ENCODE measurements around the gene CALD1. TPM values are rescaled to one million over a fixed set of nuclear protein-coding genes. Genes with fewer than 3 reads are reported as not detected.
A peak's percentile ranks its signal among the peaks of the same experiment; 100 is the strongest.

The CALD1 gene
- total RNA-seq, 3 donors from 2014 or later = 252 to 335 (median 266) TPM

- no peaks in the 10 kb centered on the region for H3K4me1 ChIP-seq
- TF ChIP-seq POLR2AphosphoS5 (IDR thresholded peaks at IDR 0.05) (no peak), CTCF (IDR thresholded peaks at IDR 0.05) (no peak), POLR2A (IDR thresholded peaks at IDR 0.05) (no peak)
- no peak for DNase-seq (ENCODE audit: low spot score in 2 of 2)
- no peaks in the 10 kb centered on the region for H3K9me3 ChIP-seq
- no peak overlapping the region for H3K27ac ChIP-seq
- intact Hi-C loops (cut with DNase I; ENCODE audit: low total_unique reads) = loop anchor here (5.0 kb wide), 1 partner anchor 60 kb away; no protein-coding TSS in a partner anchor
- no peaks in the 10 kb centered on the region for H3K36me3 ChIP-seq
- H3K4me3 ChIP-seq = no peak overlapping the region
- H3K27me3 ChIP-seq = no peaks in the 10 kb centered on the region
Measured at GRCh38 chr7:134947329-134947728, 167.9 kb downstream of the CALD1 start.

- Histone ChIP-seq H3K27ac (no peak overlapping the region), H3K4me3 (no peak overlapping the region), H3K27me3 (no peaks in the 10 kb centered on the region), H3K36me3 (no peaks in the 10 kb centered on the region), H3K9me3 (no peaks in the 10 kb centered on the region), H3K4me1 (no peaks in the 10 kb centered on the region)
- no peak for TF ChIP-seq POLR2AphosphoS5 (IDR thresholded peaks at IDR 0.05)
- TF ChIP-seq CTCF (IDR thresholded peaks at IDR 0.05) = no peak
- TF ChIP-seq POLR2A (IDR thresholded peaks at IDR 0.05) = no peak
- intact Hi-C loops (cut with DNase I; ENCODE audit: low total_unique reads) = loop anchor here (5.0 kb wide), 1 partner anchor 61 kb away; no protein-coding TSS in a partner anchor
- DNase-seq (ENCODE audit: low spot score in 2 of 2) = no peak
Measured at GRCh38 chr7:134947831-134948230, 168.4 kb downstream of the CALD1 start.

GRCh38 chr7:134948246-134948645, 168.8 kb downstream of the CALD1 start:
- intact Hi-C loops (cut with DNase I; ENCODE audit: low total_unique reads) = loop anchor here (5.0 kb wide), 1 partner anchor 61 kb away; no protein-coding TSS in a partner anchor
- Histone ChIP-seq H3K9me3 (no peaks in the 10 kb centered on the region), H3K27ac (no peak overlapping the region), H3K27me3 (no peaks in the 10 kb centered on the region), H3K4me1 (no peaks in the 10 kb centered on the region), H3K4me3 (no peak overlapping the region), H3K36me3 (no peaks in the 10 kb centered on the region)
- no peak for DNase-seq (ENCODE audit: low spot score in 2 of 2)
- TF ChIP-seq CTCF (IDR thresholded peaks at IDR 0.05) (no peak), POLR2AphosphoS5 (IDR thresholded peaks at IDR 0.05) (no peak), POLR2A (IDR thresholded peaks at IDR 0.05) (no peak)

- H3K9me3 ChIP-seq = no peaks in the 10 kb centered on the region
- no peaks in the 10 kb centered on the region for H3K27me3 ChIP-seq
- H3K36me3 ChIP-seq = no peaks in the 10 kb centered on the region
- no peak for DNase-seq (ENCODE audit: low spot score in 2 of 2)
- no peak overlapping the region for H3K4me3 ChIP-seq
- H3K4me1 ChIP-seq = no peaks in the 10 kb centered on the region
- intact Hi-C loops (cut with DNase I; ENCODE audit: low total_unique reads) = loop anchor here (5.0 kb wide), 1 partner anchor 61 kb away; no protein-coding TSS in a partner anchor
- TF ChIP-seq POLR2A (IDR thresholded peaks at IDR 0.05) (no peak), CTCF (IDR thresholded peaks at IDR 0.05) (no peak), POLR2AphosphoS5 (IDR thresholded peaks at IDR 0.05) (no peak)
- H3K27ac ChIP-seq = peak overlapping the region in 1 of 2 donors; percentile 3
Measured at GRCh38 chr7:134948736-134949135, 169.3 kb downstream of the CALD1 start.

- H3K36me3 ChIP-seq = no peaks in the 10 kb centered on the region
- TF ChIP-seq POLR2AphosphoS5 (IDR thresholded peaks at IDR 0.05) (no peak), POLR2A (IDR thresholded peaks at IDR 0.05) (no peak), CTCF (IDR thresholded peaks at IDR 0.05) (no peak)
- no peaks in the 10 kb centered on the region for H3K27me3 ChIP-seq
- no peak for DNase-seq (ENCODE audit: low spot score in 2 of 2)
- intact Hi-C loops (cut with DNase I; ENCODE audit: low total_unique reads) = loop anchor here (5.0 kb wide), 1 partner anchor 62 kb away; no protein-coding TSS in a partner anchor
- H3K4me1 ChIP-seq = no peaks in the 10 kb centered on the region
- peak overlapping the region in 1 of 2 donors; percentile 3 for H3K27ac ChIP-seq
- no peak overlapping the region for H3K4me3 ChIP-seq
- no peaks in the 10 kb centered on the region for H3K9me3 ChIP-seq
Measured at GRCh38 chr7:134949171-134949570, 169.7 kb downstream of the CALD1 start.
